NT2/D1 (cell line): Measurements from ENCODE around the gene AGTR1.

Source experiments
- DNase-seq: peaks from one replicate; pipeline ENCODE4 v3.0.0-alpha.2; 2011; ENCODE audit warnings: low read depth, low spot score
- H3K27me3 ChIP-seq: 2 replicates; pipeline ENCODE4 v1.6.0; 2011; ENCODE audit warnings: mild to moderate bottlenecking; ENCODE audit not compliant: insufficient read length, insufficient read depth
- H3K36me3 ChIP-seq: 2 replicates; pipeline ENCODE4 v1.6.1; 2011; ENCODE audit warnings: mild to moderate bottlenecking, low read length, mixed read lengths; ENCODE audit not compliant: insufficient read depth, insufficient read length
- H3K4me1 ChIP-seq: 2 replicates; pipeline ENCODE4 v1.5.1; 2011; ENCODE audit not compliant: insufficient read depth, insufficient read length
- H3K4me3 ChIP-seq: 2 replicates; pipeline ENCODE4 v1.5.1; 2011; ENCODE audit warnings: low read depth; ENCODE audit not compliant: insufficient read length
- H3K9ac ChIP-seq: 2 replicates; pipeline ENCODE4 v1.6.0; 2011; ENCODE audit warnings: low read depth; ENCODE audit not compliant: insufficient read length
- H3K9me3 ChIP-seq: 2 replicates; pipeline ENCODE4 v1.5.1; 2011; ENCODE audit warnings: mild to moderate bottlenecking, low read length; ENCODE audit not compliant: insufficient read depth
- SUZ12 ChIP-seq: IDR thresholded peaks from 2 replicates; pipeline ENCODE4 v1.6.1; 2011; ENCODE audit not compliant: insufficient read length, insufficient read depth; ENCODE audit errors: extremely low read depth
- YY1 ChIP-seq: IDR thresholded peaks from 2 replicates; pipeline ENCODE4 v1.6.1; 2011; ENCODE audit not compliant: insufficient read length, insufficient read depth
- ZNF274 ChIP-seq: IDR thresholded peaks from 2 replicates; pipeline ENCODE4 v1.6.1; 2011; ENCODE audit warnings: mild to moderate bottlenecking, low read depth, low read length

Gene AGTR1

GRCh38 chr3:148735597-148735996 is 37.9 kb downstream of the AGTR1 start:
- Histone ChIP-seq H3K4me1 (no peaks in the 10 kb centered on the region), H3K4me3 (no peak overlapping the region), H3K27me3 (no peaks in the 10 kb centered on the region), H3K9me3 (no peaks in the 10 kb centered on the region), H3K36me3 (no peaks in the 10 kb centered on the region), H3K9ac (no peak overlapping the region)
- TF ChIP-seq ZNF274 (no peak), SUZ12 (no peak), YY1 (no peak)
- DNase-seq, result no peak

- H3K36me3 ChIP-seq, result no peaks in the 10 kb centered on the region
- TF ChIP-seq SUZ12 (no peak), YY1 (no peak), ZNF274 (no peak)
- H3K4me1 ChIP-seq, result no peaks in the 10 kb centered on the region
- no peaks in the 10 kb centered on the region for H3K9me3 ChIP-seq
- no peaks in the 10 kb centered on the region for H3K27me3 ChIP-seq
- DNase-seq, result no peak
- no peak overlapping the region for H3K9ac ChIP-seq
- no peak overlapping the region for H3K4me3 ChIP-seq
Observed at GRCh38 chr3:148736086-148736485, 38.4 kb downstream of the AGTR1 start.

GRCh38 chr3:148737104-148737530 is 39.4 kb downstream of the AGTR1 start:
- TF ChIP-seq ZNF274 (no peak), SUZ12 (no peak), YY1 (no peak)
- Histone ChIP-seq H3K4me3 (no peak overlapping the region), H3K27me3 (no peaks in the 10 kb centered on the region), H3K9ac (no peak overlapping the region), H3K4me1 (no peaks in the 10 kb centered on the region), H3K36me3 (no peaks in the 10 kb centered on the region), H3K9me3 (no peaks in the 10 kb centered on the region)
- no peak for DNase-seq

GRCh38 chr3:148739720-148740119 is 42.0 kb downstream of the AGTR1 start:
- no peaks in the 10 kb centered on the region for H3K4me1 ChIP-seq
- TF ChIP-seq SUZ12, result no peak
- TF ChIP-seq ZNF274, result no peak
- TF ChIP-seq YY1, result no peak
- no peaks in the 10 kb centered on the region for H3K9me3 ChIP-seq
- H3K27me3 ChIP-seq, result no peaks in the 10 kb centered on the region
- no peak overlapping the region for H3K4me3 ChIP-seq
- no peak for DNase-seq
- H3K36me3 ChIP-seq, result no peaks in the 10 kb centered on the region
- no peak overlapping the region for H3K9ac ChIP-seq

- Histone ChIP-seq H3K27me3 (no peaks in the 10 kb centered on the region), H3K4me3 (no peak overlapping the region), H3K9me3 (no peaks in the 10 kb centered on the region), H3K36me3 (no peaks in the 10 kb centered on the region), H3K9ac (no peak overlapping the region), H3K4me1 (no peaks in the 10 kb centered on the region)
- DNase-seq, result no peak
- TF ChIP-seq SUZ12, result no peak
Observed at GRCh38 chr3:148740291-148740690, 42.6 kb downstream of the AGTR1 start.

- no peak for DNase-seq
- H3K36me3 ChIP-seq, result no peaks in the 10 kb centered on the region
- TF ChIP-seq SUZ12 (no peak), YY1 (no peak), ZNF274 (no peak)
- H3K9ac ChIP-seq, result no peak overlapping the region
- no peak overlapping the region for H3K4me3 ChIP-seq
- no peaks in the 10 kb centered on the region for H3K9me3 ChIP-seq
- H3K4me1 ChIP-seq, result no peaks in the 10 kb centered on the region
- H3K27me3 ChIP-seq, result no peaks in the 10 kb centered on the region
Observed at GRCh38 chr3:148741219-148741618, 43.5 kb downstream of the AGTR1 start.

- Histone ChIP-seq H3K27me3 (no peaks in the 10 kb centered on the region), H3K4me3 (no peak overlapping the region), H3K36me3 (no peaks in the 10 kb centered on the region), H3K9me3 (no peaks in the 10 kb centered on the region), H3K9ac (no peak overlapping the region), H3K4me1 (no peaks in the 10 kb centered on the region)
- no peak for DNase-seq
- TF ChIP-seq YY1, result no peak
- TF ChIP-seq ZNF274, result no peak
- no peak for TF ChIP-seq SUZ12
Observed at GRCh38 chr3:148742118-148742517, 44.4 kb downstream of the AGTR1 start.

GRCh38 chr3:148746053-148746452 is 48.4 kb downstream of the AGTR1 start:
- TF ChIP-seq ZNF274 (no peak), SUZ12 (no peak), YY1 (no peak)
- no peak for DNase-seq
- no peak overlapping the region for H3K9ac ChIP-seq

More at GRCh38 chr3:148746053-148746452, 48.4 kb downstream of the AGTR1 start:
- Histone ChIP-seq H3K4me1 (no peaks in the 10 kb centered on the region), H3K27me3 (no peaks in the 10 kb centered on the region), H3K4me3 (no peak overlapping the region), H3K9me3 (no peaks in the 10 kb centered on the region), H3K36me3 (no peaks in the 10 kb centered on the region)
